B cell (primary cell): ENCODE data around the gene SLC30A7. TPM values are rescaled to one million over a fixed set of nuclear protein-coding genes. Genes with fewer than 3 reads are reported as not detected.

Source experiments
- ATAC-seq: fragments of 200-7000 bp; cut with Tn5 transposase; one replicate; pipeline ENCODE4 v1.10.0; 2021; ENCODE audit warnings: low read depth, mild to moderate bottlenecking, moderate number of reproducible peaks, moderate library complexity
- CTCF ChIA-PET: fragments of 350-600 bp; sonication (Branson Sonifier 250); formaldehyde crosslinking; loops from one replicate; lab custom pipeline; 2021; ENCODE audit warnings: antibody characterized with exemption, inconsistent platforms; lab: Charles Lee
- POLR2A ChIA-PET: fragments of 350-600 bp; sonication (Branson Sonifier 250); formaldehyde crosslinking; loops from one replicate; lab custom pipeline; 2021; ENCODE audit warnings: antibody characterized with exemption; lab: Charles Lee
- DNase-seq: peaks from one replicate; pipeline ENCODE4 v3.0.0; 2013
- H2AFZ ChIP-seq: 2 replicates; pipeline ENCODE4 v1.6.1; 2012; ENCODE audit warnings: mild to moderate bottlenecking, low read depth, low read length; ENCODE audit not compliant: insufficient read depth, poor library complexity, severe bottlenecking
- H3K27ac ChIP-seq, 2 donors: 1 replicate in 1 of 2; 2 replicates in 1 of 2; pipeline ENCODE4 v1.5.1; 2012 to 2013; ENCODE audit warnings: low read length in 2 of 2, mild to moderate bottlenecking in 2 of 2, moderate library complexity in 1 of 2
- H3K27me3 ChIP-seq, 4 experiments: fragments of 200-600 bp in 1 of 4; sonication (generic) in 1 of 4; replicated peaks in 1 of 4; 1 replicate in 2 of 4; 2 replicates in 2 of 4; pipeline versions ENCODE4 v1.6.1 to v1.7.0; 2013 to 2016; ENCODE audit warnings: low read length in 3 of 4, mild to moderate bottlenecking in 2 of 4, mixed read lengths in 1 of 4, moderate library complexity in 1 of 4; ENCODE audit not compliant: insufficient read depth in 4 of 4, control insufficient read depth in 3 of 4; ENCODE audit errors: control extremely low read depth in 1 of 4
- H3K36me3 ChIP-seq, 2 experiments: replicated peaks in 1 of 2; 1 replicate in 1 of 2; 2 replicates in 1 of 2; pipeline versions ENCODE4 v1.6.1 to v1.7.1; 2013; ENCODE audit warnings: low read length in 1 of 2; ENCODE audit not compliant: insufficient read depth in 2 of 2, control insufficient read depth in 1 of 2; ENCODE audit errors: control extremely low read depth in 1 of 2, extremely low read depth in 1 of 2
- H3K4me1 ChIP-seq, 2 donors: fragments of 200-600 bp in 1 of 2; sonication (generic) in 1 of 2; 1 replicate in 1 of 2; 2 replicates in 1 of 2; pipeline versions ENCODE4 v1.5.1 to v1.6.1; 2013 to 2017; ENCODE audit warnings: low read length in 2 of 2; ENCODE audit not compliant: control insufficient read depth in 2 of 2, insufficient read depth in 2 of 2
- H3K4me2 ChIP-seq: replicated peaks from 2 replicates; pipeline ENCODE3; 2012; ENCODE audit warnings: mild to moderate bottlenecking, low read depth, low read length; ENCODE audit not compliant: poor library complexity, severe bottlenecking
- H3K4me3 ChIP-seq, 5 experiments: fragments of 200-600 bp in 1 of 5; sonication (generic) in 1 of 5; 1 replicate in 3 of 5; 2 replicates in 2 of 5; pipeline versions ENCODE4 v1.5.1 to v1.7.0; 2011 to 2016; ENCODE audit warnings: low read length in 4 of 5, mild to moderate bottlenecking in 4 of 5, low read depth in 2 of 5, control low read depth in 1 of 5, moderate library complexity in 1 of 5; ENCODE audit not compliant: insufficient read depth in 1 of 5; ENCODE audit errors: control extremely low read depth in 1 of 5, extremely low read depth in 1 of 5
- H3K79me2 ChIP-seq: fragments of 200-600 bp; sonication (generic); one replicate; pipeline ENCODE4 v1.6.0; 2016; ENCODE audit warnings: low read length; ENCODE audit not compliant: control insufficient read depth, insufficient read depth
- H3K9ac ChIP-seq: fragments of 200-600 bp; sonication (generic); 2 replicates; pipeline ENCODE4 v1.6.1; 2017; ENCODE audit warnings: mild to moderate bottlenecking, low read length, moderate library complexity
- H3K9me3 ChIP-seq, 3 donors: one replicate each; pipeline versions ENCODE4 v1.6.1 to v1.7.1; 2013; ENCODE audit warnings: low read length in 2 of 3; ENCODE audit not compliant: control insufficient read depth in 2 of 3, insufficient read depth in 1 of 3; ENCODE audit errors: control extremely low read depth in 1 of 3
- H4K20me1 ChIP-seq: 2 replicates; pipeline ENCODE4 v1.6.0; 2012; ENCODE audit warnings: mild to moderate bottlenecking, low read length; ENCODE audit not compliant: insufficient read depth, control insufficient read depth, poor library complexity, severe bottlenecking
- H3K27ac Mint-ChIP-seq: one replicate; pipeline ENCODE4 v1.8.0; 2021; ENCODE audit warnings: mixed read lengths
- H3K27me3 Mint-ChIP-seq: one replicate; pipeline ENCODE4 v1.8.0; 2021; ENCODE audit warnings: mixed read lengths
- H3K4me1 Mint-ChIP-seq: one replicate; pipeline ENCODE4 v1.8.0; 2021; ENCODE audit warnings: mixed read lengths
- H3K4me3 Mint-ChIP-seq: one replicate; pipeline ENCODE4 v1.8.0; 2021; ENCODE audit warnings: mixed read lengths
- H3K9me3 Mint-ChIP-seq: one replicate; pipeline ENCODE4 v1.8.0; 2022; ENCODE audit warnings: mixed read lengths; ENCODE audit not compliant: insufficient read depth
- CTCF ChIP-seq: fragments of 200-600 bp; IDR thresholded peaks from one replicate; pipeline ENCODE4 v1.8.0; 2022; ENCODE audit warnings: antibody characterized with exemption, mild to moderate bottlenecking
- EZH2 ChIP-seq: IDR thresholded peaks from 2 replicates; pipeline ENCODE4 v1.6.1; 2012; ENCODE audit warnings: borderline replicate concordance, low read depth, mild to moderate bottlenecking, moderate library complexity, low read length; ENCODE audit not compliant: insufficient read depth, poor library complexity, severe bottlenecking
- WGBS: methylation state at CpG from one replicate; pipeline ENCODE4 v1.1.5; 2013; ENCODE audit warnings: missing lambda C conversion rate; ENCODE audit not compliant: insufficient coverage; 5-methylcytosine and 5-hydroxymethylcytosine counted together
- intact Hi-C: fragments of 100-400 bp; cut with micrococcal nuclease; formaldehyde crosslinking; loops from one replicate; pipeline ENCODE4 v1.10.0; 2022
- polyA plus RNA-seq: library from polyadenylated mRNA; depleted of rRNA; stranded (reverse); fragments of >200 nt; gene quantifications from 2 replicates; pipeline ENCODE4 v1.2.3, GENCODE V29; 2012
- total RNA-seq, 2 donors: library from RNA; stranded (reverse); fragments of 120-200 nt in 1 of 2; gene quantifications; 1 replicate in 1 of 2; 2 replicates in 1 of 2; pipeline versions ENCODE4 v1.2.3 to v1.2.4, GENCODE V29; 2013 to 2022

The SLC30A7 gene
- total and polyA plus RNA-seq, 2 donors (not counting 1 experiment from before 2014, with no cell fraction given): 5.2 to 28.6 TPM

DNA sequence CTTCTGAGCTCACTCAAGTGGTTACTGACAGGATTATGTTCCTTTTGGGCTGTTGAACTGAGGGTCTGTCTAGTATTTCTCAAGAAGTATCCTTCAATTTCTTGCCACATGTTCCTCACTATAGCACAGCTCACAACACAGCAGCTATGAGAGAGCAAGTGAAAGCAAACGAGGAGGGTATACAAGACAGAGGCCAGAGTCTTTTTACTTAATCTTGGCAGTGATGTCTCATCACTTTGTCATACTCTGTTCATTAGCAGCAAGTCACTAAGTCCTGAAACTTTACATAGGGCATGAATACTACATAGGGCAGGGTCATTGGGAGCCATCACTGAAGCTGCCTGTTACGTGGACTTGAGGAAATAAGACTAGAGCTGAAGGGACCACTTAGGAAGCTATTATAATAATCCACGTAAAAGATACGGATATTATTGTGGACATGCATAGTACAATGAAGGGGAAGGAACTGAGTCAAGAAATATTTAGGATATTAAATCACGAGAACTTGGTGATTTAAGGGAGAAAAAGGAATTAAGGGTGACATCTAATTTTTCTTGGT, 63.7 kb downstream of the SLC30A7 start:
- Histone ChIP-seq H3K79me2 (no peaks in the 10 kb centered on the region), H4K20me1 (no peaks in the 10 kb centered on the region), H3K4me3 (no peak overlapping the region), H2AFZ (no peak overlapping the region), H3K4me1 (peaks cover 3 to 7% of the 10 kb centered on the region in 2 donors), H3K4me2 (no peak overlapping the region), H3K36me3 (peaks cover 3 to 8% of the 10 kb centered on the region in 2 experiments), H3K9ac (no peak overlapping the region), H3K9me3 (no peaks in the 10 kb centered on the region), H3K27me3 (no peaks in the 10 kb centered on the region), H3K27ac (no peak overlapping the region)
- ATAC-seq: no peak
- ChIA-PET CTCF (interaction anchor here (0.9 to 1.0 kb wide), 2 partner anchors 27 to 329 kb away, joined by 3 read pairs; no protein-coding TSS in a partner anchor), POLR2A (no interaction called here)
- Mint-ChIP-seq H3K27me3 (no peaks in the 10 kb centered on the region), H3K4me3 (no peak overlapping the region), H3K27ac (no peak overlapping the region), H3K4me1 (peaks cover 16% of the 10 kb centered on the region), H3K9me3 (peaks cover 2% of the 10 kb centered on the region)
- intact Hi-C loops: no loop called here
- WGBS: 100% methylated on average over 3 of the region's 5 CpGs
- DNase-seq: no peak
- TF ChIP-seq CTCF: no peak
- no peak for TF ChIP-seq EZH2

GRCh38 chr1:100960098-100960497, 64.2 kb downstream of the SLC30A7 start:
- TF ChIP-seq EZH2 (no peak), CTCF (no peak)
- DNase-seq: no peak
- intact Hi-C loops: no loop called here
- peaks cover 16% of the 10 kb centered on the region for H3K4me1 Mint-ChIP-seq
- CTCF ChIA-PET: interaction anchor here (0.8 to 1.0 kb wide), 2 partner anchors 328 kb away, joined by 3 read pairs; no protein-coding TSS in a partner anchor
- POLR2A ChIA-PET: no interaction called here
- no peak overlapping the region for H3K27ac ChIP-seq
- H3K27me3 ChIP-seq: no peaks in the 10 kb centered on the region
- no peak for ATAC-seq
- no peaks in the 10 kb centered on the region for H3K9me3 ChIP-seq
- H3K27ac Mint-ChIP-seq: no peak overlapping the region
- peaks cover 2% of the 10 kb centered on the region for H3K9me3 Mint-ChIP-seq
- no peak overlapping the region for H3K9ac ChIP-seq
- H3K79me2 ChIP-seq: no peaks in the 10 kb centered on the region
- no peaks in the 10 kb centered on the region for H4K20me1 ChIP-seq
- H3K4me1 ChIP-seq: peaks cover 3 to 7% of the 10 kb centered on the region in 2 donors
- H3K4me3 ChIP-seq: no peak overlapping the region
- no peak overlapping the region for H2AFZ ChIP-seq
- H3K4me2 ChIP-seq: no peak overlapping the region
- no peak overlapping the region for H3K4me3 Mint-ChIP-seq
- peaks cover 5 to 12% of the 10 kb centered on the region in 2 experiments for H3K36me3 ChIP-seq
- H3K27me3 Mint-ChIP-seq: no peaks in the 10 kb centered on the region
- WGBS: no CpG with 5 or more reads among the region's 1 CpG
